Measurements from ENCODE around the gene RGL4.

- TF ChIP-seq, protein P1, sequence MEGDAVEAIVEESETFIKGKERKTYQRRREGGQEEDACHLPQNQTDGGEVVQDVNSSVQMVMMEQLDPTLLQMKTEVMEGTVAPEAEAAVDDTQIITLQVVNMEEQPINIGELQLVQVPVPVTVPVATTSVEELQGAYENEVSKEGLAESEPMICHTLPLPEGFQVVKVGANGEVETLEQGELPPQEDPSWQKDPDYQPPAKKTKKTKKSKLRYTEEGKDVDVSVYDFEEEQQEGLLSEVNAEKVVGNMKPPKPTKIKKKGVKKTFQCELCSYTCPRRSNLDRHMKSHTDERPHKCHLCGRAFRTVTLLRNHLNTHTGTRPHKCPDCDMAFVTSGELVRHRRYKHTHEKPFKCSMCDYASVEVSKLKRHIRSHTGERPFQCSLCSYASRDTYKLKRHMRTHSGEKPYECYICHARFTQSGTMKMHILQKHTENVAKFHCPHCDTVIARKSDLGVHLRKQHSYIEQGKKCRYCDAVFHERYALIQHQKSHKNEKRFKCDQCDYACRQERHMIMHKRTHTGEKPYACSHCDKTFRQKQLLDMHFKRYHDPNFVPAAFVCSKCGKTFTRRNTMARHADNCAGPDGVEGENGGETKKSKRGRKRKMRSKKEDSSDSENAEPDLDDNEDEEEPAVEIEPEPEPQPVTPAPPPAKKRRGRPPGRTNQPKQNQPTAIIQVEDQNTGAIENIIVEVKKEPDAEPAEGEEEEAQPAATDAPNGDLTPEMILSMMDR (IDR thresholded peaks at IDR 0.05), result no peak
- TF ChIP-seq POLR2A (IDR thresholded peaks at IDR 0.05), result no peak
These were observed 3.3 kb downstream of the RGL4 start for GRCh38 chr22:23693979-23694680.
